GM21717 (cell line): ENCODE measurements around the gene DIDO1.
"Not testable (repeated sequence)": the region's sequence is repeated elsewhere in the genome, so short reads cannot be mapped to it uniquely, and the experiment has no call there.

Source experiments
- ATAC-seq: cut with Tn5 transposase; IDR thresholded peaks from one replicate; pipeline ENCODE4 v1.9.1; 2021; ENCODE audit warnings: mild to moderate bottlenecking, moderate library complexity; ENCODE audit not compliant: unreplicated experiment

Gene DIDO1

DNA sequence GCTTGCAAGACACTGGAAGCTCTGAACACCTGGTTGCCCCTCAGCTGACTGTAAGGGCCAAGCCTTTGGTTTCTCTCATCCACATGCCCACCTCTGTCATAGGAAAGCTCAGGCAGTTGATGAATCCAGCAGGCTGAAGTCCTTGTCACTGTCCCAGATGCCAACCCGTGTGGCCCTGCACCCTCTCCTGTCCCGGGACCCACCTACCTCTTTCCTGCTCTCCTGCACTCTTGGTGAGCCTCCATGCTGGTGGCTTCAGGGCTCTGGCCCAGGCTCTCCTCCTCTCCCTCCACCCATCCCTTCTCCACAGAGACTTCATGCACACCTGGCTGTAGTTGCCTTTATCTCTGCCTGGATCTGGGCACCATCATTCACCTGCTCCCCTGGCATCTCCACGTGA is 7.7 kb upstream of the DIDO1 start:
- no peak for ATAC-seq

DNA sequence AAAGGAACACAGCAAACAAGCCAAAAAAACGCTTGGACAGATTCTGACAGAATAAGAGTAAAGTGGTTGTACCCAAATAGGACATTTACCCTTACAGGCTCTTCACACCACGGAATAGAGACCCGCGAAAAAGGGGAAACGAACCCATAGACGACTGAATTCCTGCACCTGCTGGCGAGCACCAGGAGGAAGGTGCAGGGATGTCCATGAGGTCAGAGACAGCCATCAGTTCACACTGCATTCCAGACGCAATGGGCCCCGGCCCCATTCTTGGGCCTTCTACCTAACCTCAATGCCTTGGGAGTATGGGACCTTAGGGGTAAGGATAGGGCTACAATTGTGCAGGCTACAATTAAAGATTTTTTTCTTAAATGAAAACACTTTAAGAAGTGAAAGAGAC is 5.2 kb upstream of the DIDO1 start:
- no peak for ATAC-seq

DNA sequence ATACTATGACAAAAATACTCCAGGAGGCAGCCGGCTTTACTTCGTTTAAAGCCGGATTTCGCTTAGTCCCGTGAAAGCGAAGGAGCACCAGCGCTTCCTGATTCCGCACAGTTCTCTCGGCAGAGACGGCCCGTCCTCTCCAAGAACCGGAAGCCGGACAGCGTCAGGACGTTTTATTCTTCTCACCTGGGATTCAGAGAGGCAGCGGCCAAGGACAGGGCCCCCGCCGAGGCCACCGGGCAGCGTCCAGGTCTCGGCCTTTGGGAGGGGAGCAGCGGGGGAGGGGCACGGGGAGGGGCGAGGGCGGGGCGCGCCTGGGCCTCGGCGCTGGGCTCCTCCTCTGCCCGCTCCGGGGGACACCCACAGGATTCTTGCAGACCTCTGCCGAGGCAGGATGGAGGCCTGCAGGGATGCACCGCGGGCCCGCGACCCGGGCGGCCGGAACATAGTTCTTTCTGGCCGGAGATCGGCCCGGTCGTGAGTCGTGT is 2.8 kb upstream of the DIDO1 start:
- no peak for ATAC-seq

DNA sequence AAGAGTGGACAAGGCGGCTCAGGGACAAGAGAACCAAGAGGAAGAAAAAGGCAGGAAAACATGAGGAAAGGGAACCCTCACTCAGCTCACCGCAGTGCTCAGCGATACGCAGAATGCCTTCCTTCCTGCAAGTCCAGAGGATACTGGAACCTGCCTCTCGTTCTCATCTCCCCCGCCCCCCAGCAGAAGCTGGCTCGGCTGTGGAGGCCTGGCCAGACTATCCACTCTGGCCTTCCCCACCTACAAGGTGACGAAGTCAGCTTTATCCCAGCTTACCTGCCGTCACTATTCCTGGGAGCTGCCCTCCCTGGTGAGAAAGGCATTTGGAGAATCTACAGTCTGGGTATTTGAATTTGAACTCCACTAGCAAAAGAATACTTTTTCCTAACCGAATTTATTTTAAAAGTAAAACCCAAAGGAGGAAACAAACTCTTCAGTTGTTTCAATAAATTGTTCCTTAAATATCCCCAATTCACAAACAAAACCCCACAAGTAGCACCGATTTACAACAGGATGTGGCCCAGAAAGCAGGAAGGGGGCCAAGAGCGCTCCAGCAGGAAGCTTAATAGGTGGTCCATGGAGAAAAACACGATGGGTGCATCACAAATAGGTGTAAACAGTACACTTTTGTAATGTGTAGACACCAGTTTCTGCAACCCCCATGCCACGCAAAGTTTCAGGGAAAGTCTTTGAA is 2.1 kb upstream of the DIDO1 start:
- ATAC-seq: no peak

DNA sequence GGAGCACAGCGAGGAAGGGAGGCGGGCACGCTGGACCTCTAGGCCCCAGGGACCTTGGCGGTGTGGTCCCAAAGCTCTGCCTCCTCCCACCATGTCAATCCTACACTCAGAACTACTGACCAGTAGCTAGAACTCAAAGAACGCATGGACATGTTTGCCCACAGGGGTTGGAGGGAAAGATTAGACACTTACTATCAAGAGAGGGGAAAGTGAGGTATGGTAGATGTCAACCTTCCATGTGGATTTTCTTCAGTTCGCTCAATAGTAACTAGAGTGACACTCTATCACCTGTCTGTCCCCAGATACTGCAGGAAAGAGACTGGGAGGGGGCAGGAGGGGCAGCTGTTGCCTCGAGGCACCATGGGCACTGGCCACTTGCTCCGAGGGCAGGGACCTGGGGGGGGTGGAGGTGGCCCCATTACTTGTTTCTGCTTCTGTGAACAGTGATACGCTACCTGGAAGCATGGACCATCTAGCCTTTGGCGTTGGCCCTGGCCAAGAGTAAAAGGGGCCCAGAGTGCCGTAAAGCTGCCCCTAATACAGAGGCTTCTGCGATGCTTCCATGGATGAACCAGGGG is 912 bp upstream of the DIDO1 start:
- no peak for ATAC-seq

DNA sequence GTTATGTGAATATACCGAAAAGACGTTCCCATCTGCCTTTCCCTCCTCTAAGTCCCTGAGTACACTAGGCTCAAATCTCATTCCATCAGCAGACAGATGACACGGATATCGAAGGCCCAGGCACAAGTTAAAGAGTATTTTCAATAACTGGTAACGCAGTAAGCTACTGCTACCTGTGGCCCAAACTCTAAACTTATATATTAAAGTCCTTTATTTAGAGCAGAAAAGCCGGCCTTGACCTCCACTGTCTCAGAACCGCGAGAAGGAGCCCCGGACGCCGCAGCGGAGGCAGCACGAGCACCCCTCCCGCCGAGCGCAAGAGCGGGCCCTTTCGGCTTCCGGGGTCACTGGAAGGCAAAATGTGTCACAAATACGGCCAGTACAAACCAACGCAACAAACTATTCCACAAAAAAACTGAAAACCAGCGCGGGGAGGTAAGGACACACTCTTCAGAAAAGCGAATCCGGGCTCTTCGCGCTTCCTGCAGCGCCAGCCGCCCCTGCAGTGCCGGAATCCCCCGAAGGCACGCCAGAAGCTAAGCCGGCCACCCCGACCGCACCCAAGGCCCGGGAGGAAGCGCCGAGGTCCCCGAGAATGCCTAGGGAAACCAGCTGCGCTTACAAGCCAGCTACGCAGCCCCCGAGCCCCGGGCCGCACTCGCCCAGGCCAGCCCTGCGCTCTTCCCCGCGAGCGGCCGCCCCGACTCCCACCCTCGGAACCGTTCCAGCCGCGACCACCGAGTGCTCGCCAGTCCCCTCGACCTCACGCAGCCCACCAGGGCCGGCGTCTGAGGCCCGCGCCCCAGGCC is 681 bp downstream of the DIDO1 start:
- peak; percentile 24 for ATAC-seq

DNA sequence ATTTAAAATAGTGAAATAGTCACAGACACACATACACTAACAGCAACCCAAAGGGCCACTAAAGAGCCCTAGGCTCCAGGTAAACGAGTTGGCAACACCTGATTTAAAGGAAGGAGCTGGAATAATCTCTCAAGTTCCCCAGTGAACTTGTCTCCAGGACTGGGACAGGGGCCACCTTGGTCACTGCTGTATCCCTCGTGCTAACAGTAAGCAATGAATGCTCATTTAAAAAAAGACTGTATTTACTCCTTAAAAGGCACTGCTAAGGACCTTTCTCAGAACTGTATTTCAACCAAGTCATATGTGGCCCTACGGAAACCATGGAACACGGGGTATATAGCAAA is 1.3 kb downstream of the DIDO1 start:
- ATAC-seq: no peak

DNA sequence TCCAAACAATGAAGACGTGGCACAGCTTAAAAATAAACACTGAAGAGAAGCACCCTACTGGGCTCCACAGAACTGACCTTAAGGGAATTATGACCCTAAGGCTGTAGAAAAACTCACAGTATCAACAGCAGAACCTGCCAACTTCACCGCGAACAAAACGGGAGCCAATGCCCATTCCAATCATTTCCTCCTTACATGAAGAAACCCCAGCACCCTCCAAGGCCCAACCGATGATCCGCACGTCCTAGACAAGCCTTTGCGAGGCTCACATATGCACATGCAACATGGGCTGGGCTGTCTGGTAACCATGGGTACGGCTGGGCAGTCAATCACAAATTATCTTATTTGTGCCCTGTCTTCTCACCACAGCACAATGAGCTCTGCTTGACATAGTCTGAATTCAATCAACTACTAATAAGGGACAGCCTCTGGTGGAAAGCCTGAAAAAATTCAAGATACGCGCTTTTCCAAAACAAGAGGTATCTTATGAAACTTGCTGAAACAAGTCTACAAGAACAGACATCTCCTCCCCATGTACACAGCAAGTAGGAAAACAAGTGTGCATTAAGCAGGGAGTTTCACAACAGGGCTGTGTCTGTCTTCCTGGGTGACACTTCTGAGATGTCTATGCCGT is 1.7 kb downstream of the DIDO1 start:
- no peak for ATAC-seq

DNA sequence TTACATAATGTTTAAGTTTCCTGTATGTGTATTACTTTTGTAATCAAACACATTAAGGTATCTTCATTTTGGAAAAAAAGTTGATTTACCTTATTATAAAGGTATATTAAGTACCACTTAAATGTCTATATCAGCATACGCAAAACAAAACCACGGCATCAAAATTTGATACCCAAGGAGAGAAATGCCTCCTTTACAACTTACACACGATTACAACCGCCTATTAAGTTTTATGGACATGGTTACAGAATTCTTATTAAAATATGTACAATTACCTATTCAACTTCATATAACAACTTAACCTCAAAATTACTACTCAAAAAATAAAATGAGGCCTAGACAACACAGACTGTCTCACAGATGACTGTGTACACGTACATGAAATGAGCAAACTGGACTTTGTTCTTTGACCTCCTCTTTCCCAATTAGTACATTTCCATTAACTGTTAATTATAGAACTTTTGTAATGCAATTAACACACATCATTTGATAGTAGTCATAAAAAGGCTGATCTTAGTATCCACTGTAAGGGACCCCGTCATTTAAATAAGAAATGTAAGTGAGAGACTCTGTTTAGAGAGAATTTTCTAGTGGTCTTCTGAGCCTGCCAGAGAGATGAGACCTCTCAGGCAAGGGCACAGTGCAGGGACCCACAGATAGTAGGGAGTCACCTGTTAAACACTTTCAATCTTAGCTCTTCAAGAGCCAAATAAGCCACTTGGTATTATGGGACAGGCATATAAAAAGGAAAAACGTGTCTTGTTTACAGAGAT is 2.5 kb downstream of the DIDO1 start:
- ATAC-seq: no peak

DNA sequence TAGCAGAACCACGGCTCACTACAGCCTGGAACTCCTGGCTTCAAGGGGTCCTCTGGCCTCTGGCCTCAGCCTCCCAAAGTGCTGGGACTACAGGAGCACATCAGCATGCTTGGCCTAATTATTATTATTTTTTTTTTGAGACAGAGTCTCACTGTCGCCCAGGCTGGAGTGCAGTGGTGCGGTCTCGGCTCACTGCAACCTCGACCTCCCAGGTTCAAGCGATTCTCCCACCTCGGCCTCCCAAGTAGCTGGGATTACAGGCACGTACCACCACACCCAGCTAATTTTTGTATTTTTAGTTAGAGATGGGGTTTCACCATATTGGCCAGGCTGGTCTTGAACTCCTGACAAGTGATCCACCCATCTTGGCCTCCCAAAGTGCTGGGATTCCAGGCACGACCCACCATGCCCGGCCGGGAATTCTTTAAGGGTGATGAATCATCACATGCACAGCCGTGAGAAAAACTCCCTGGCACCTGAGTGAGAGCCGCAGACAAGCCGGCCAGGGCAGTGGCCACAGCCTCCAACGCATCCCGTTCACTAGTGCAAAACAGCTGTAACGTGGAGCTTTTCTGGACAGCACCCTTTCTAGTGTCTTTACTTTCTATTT is 3.1 kb downstream of the DIDO1 start:
- ATAC-seq: not testable (repeated sequence)

DNA sequence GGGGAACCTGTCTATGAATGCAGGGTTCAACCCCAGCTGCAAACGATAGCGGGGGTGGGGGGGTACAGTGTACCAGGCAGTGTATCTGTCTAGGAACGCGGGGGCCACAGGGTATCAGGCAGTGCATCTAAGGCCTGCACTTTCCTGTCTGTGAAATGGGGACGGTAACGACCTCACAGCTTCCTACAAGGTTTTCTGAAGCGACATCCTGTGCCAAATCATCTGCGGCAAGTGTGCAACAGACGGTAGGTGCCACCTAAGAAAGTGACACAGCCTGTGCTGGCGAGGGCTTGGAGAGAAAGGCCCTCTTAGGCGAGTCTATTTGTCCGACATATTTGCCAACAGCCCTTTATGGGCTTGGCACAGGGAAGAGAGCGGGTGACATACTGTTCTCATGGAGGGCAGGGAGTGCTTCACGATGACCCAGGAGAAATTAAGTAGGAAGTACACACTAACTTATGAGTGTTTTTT is 3.8 kb downstream of the DIDO1 start:
- ATAC-seq: no peak

DNA sequence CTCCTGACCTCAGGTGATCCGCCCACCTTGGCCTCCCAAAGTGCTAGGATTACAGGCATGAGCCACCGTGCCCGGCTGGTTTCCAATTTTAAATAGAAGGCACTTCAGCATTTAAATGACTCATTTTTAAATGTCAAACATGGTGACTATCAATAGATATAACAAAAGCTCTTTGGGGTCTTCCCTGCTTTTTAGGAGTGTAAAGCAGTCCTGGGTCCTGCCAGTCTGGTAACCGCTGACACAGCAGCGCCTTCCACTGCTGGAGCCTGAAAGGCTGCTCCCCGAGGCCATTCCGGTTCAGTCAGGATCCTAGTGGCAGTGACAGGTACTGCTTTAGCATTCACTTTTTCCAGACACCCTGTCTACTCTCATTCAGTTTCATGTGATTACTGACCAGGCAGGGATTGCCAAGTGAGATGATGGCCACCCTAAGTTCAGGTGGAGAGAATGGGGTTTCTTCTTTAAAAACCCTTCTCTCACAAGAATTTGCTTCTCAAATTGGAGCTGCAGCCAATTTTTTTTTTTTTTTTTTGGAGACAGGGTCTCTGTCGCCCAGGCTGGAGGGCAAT is 5.1 kb downstream of the DIDO1 start:
- no peak for ATAC-seq

DNA sequence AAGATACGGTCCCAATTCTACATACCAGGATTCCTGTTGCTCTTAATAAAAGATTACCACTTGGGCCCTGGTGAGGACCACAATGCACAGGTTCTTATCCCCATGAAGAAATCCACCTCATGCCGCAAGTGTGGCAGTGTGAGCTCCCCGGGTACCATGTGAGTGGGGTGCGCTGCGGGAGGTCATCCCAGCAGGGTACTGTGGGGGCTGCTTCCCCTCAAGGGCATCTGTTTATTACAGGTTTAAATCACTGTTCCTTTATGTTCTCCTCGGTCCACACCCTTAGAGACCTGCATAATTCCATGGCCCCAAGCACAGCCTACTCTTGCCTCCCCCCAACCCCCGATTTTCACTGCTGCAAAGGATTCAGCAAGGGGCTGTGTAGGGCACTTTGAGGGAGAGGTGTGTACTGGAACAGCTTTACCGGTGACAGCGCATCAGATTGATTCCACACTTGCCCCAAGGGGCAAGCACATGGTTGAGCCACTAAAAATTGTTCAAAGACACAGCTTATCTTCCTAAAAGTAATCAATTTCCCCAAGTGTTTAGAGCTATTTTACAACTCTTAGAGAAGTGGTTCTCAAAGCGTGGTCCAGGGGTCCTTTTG is 6.2 kb downstream of the DIDO1 start:
- no peak for ATAC-seq

DNA sequence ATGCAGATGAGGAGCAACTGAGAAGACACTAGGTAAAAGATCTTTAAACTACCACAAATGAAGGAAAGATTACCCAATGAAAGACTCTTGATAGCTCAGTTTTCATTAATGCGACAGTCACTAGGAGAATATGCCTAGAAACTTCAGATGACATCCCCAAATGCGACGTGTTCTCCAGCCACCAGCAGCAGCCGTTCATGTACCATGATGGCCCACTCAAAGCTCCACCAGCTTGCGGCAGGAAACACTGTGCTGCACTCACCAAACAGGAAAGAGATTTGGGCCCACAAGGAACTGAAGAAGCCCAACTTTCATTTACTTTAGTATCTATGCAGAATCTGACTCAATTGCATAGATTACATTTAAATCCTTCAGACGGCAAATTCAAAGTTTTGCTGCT is 7.5 kb downstream of the DIDO1 start:
- ATAC-seq: no peak

DNA sequence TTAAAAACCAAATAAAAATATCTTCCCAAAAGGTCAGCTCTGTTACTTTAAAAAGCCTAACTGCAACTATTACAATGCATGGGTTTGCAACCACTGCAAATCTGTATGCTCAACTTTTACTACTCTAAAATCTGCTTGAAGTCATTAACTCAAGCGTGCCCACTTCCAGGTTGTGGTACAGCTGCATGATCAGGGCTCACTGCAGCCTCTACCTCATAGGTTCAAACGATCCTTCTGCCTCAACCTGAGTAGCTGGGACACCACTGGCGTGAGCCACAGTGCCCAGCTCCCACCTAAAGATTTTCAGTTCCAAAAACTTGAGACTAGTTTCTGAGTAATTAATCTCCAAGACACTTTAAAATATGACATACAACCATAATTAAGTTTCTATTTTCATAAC is 8.2 kb downstream of the DIDO1 start:
- ATAC-seq: no peak

DNA sequence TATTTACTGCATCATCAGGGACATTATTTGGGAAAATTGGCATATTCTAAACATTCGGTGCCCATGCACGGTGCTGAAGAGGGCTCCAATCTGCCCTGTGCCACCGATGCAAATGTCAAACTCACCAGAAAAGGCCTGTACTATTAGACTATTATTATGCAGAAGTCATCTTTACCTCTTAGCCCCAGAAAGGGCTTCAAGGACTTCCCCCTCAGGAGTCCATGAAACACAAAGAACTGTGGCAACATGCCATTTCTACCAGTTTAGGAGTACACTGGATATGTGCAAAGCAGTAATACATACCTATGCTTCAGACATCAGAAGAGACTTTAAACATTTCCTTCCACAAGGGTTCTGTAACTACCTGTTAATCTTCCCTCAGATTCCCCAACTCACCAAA is 8.6 kb downstream of the DIDO1 start:
- no peak for ATAC-seq

DNA sequence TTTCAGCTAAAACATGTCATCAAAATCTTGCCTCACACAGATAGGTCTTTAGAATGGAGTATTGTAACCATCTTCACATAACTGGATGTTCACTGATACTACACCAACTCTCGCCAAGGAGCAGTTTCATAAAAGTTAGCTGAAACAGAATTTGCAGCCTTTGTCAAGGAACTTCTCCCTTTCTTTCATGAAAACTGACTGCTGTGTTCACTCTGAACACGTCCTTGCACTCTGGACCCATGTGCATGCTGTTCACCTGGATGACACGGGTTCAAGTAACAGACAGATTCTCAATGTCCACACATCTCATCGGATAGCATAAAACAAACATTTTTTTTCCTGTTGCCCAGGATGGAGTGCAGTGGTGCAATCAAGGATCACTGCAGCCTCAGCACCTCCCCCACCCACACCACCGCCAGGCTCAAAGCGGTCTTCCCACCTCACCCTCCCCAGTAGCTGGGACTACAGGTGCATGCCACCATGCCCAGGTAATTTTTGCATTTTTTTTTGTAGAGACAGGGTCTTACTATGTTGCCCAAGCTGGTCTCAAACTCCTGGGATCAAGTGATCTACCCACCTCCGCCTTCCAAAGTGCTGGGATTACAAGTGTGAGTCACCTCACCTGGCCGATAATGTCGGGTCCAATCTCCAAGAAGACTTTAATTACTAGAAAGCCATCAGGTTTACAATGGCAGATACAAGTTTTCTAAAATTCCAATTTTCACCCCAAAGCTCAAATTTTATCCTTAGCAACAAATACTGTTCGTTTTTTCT is 9.4 kb downstream of the DIDO1 start:
- no peak for ATAC-seq

DNA sequence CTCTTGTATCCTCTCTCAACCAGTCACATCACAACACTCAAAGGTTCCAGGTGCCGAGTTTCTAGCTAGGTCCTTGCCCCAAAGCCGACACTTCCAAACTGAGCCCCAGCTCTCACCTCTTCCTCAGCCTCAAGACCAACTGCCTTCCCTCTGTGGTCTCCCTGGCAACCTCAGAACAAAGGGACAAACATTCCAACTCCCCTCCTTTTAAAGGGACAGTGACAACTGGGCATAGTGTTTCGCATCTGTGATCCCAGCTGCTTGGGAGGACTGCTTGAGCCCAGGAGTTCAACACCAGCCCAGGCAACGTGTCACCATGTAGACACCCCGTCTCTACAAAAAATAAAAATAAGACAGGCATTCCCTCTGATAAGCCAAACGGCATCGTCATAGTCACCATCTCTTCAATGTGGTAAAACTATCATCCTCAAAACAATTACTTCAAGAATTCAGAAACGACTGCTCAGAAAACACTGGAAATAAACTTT is 11.3 kb downstream of the DIDO1 start:
- no peak for ATAC-seq

DNA sequence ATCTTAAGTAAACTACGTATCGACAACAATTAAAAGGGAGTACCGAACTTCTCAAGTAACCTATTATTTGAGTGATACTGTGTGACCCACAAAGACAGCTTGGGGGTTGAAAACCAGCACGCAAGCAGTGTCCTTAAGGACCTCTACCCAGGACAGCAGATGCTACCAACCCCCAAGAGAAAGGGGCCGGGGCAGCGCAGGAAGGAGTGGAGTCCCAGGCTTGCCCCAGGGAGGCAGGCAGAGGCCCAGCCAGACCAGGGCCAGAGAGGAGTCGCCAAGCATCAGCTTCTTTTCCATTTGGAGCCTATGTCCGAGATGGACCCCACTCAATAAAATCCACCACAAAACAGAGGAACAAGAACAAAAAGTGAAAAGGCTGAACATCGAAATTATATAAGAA is 11.9 kb downstream of the DIDO1 start:
- ATAC-seq: no peak
